GM23338 (cell line): ENCODE measurements around the gene CR2. TPM values are rescaled to one million over a fixed set of nuclear protein-coding genes. Genes with fewer than 3 reads are reported as not detected.
A peak's percentile ranks its signal among the peaks of the same experiment; 100 is the strongest.

Source experiments
- ATAC-seq: fragments of 200-7000 bp; cut with Tn5 transposase; 3 replicates; pipeline ENCODE4 v1.9.1; 2020
- DNase-seq: peaks from one replicate; pipeline ENCODE4 v3.0.0-alpha.2; 2015; ENCODE audit warnings: low spot score
- H2AFZ ChIP-seq: fragments of 200-600 bp; sonication (generic); 2 replicates; pipeline ENCODE4 v1.8.0; 2016; ENCODE audit warnings: antibody characterized with exemption, mild to moderate bottlenecking, moderate library complexity
- H3F3A ChIP-seq: fragments of 200-600 bp; sonication (generic); replicated peaks from 2 replicates; pipeline ENCODE4 v1.8.0; 2017; ENCODE audit warnings: antibody characterized with exemption, mixed run types, low read depth
- H3K27ac ChIP-seq: fragments of 200-600 bp; sonication (generic); 2 replicates; pipeline ENCODE4 v1.6.1; 2016; ENCODE audit warnings: low read depth
- H3K27me3 ChIP-seq: fragments of 200-600 bp; sonication (generic); 2 replicates; pipeline ENCODE4 v1.8.0; 2016; ENCODE audit warnings: mild to moderate bottlenecking, mixed run types, moderate library complexity; ENCODE audit not compliant: insufficient read depth
- H3K36me3 ChIP-seq: fragments of 200-600 bp; sonication (generic); 2 replicates; pipeline ENCODE4 v1.8.0; 2016; ENCODE audit warnings: mild to moderate bottlenecking; ENCODE audit not compliant: insufficient read depth
- H3K4me1 ChIP-seq: fragments of 200-600 bp; sonication (generic); 2 replicates; pipeline ENCODE4 v1.8.0; 2016; ENCODE audit warnings: mild to moderate bottlenecking, moderate library complexity; ENCODE audit not compliant: insufficient read depth
- H3K4me2 ChIP-seq: fragments of 200-600 bp; sonication (generic); 2 replicates; pipeline ENCODE4 v1.7.1; 2017; ENCODE audit warnings: mixed run types
- H3K4me3 ChIP-seq: fragments of 200-600 bp; sonication (generic); 2 replicates; pipeline ENCODE4 v1.6.1; 2016; ENCODE audit warnings: mixed run types
- H3K79me2 ChIP-seq: fragments of 200-600 bp; sonication (generic); replicated peaks from 2 replicates; pipeline ENCODE4 v1.8.0; 2017; ENCODE audit warnings: mild to moderate bottlenecking; ENCODE audit not compliant: insufficient read depth
- H3K9me2 ChIP-seq: fragments of 200-600 bp; sonication (generic); 2 replicates; pipeline ENCODE4 v1.8.0; 2017; ENCODE audit not compliant: insufficient read depth
- H4K20me1 ChIP-seq: fragments of 200-600 bp; sonication (generic); replicated peaks from 2 replicates; pipeline ENCODE4 v1.8.0; 2017; ENCODE audit warnings: mild to moderate bottlenecking; ENCODE audit not compliant: insufficient read depth
- H3K27ac Mint-ChIP-seq: 2 replicates; pipeline ENCODE4 v1.8.0; 2020; ENCODE audit warnings: inconsistent platforms, mild to moderate bottlenecking, moderate library complexity, mixed read lengths
- H3K27me3 Mint-ChIP-seq: 3 replicates; pipeline ENCODE4 v1.8.0; 2022; ENCODE audit warnings: low read depth, mild to moderate bottlenecking, moderate library complexity, mixed read lengths, inconsistent platforms; ENCODE audit not compliant: insufficient read depth, poor library complexity
- H3K36me3 Mint-ChIP-seq: 3 replicates; pipeline ENCODE4 v1.8.0; 2021; ENCODE audit warnings: low read depth, mild to moderate bottlenecking, inconsistent platforms, moderate library complexity, mixed read lengths
- H3K4me1 Mint-ChIP-seq: 3 replicates; pipeline ENCODE4 v1.8.0; 2020; ENCODE audit warnings: mild to moderate bottlenecking, inconsistent platforms, mixed read lengths
- H3K4me3 Mint-ChIP-seq: 3 replicates; pipeline ENCODE4 v1.8.0; 2021; ENCODE audit warnings: moderate library complexity, mild to moderate bottlenecking, inconsistent platforms, mixed read lengths
- H3K9me3 Mint-ChIP-seq: 3 replicates; pipeline ENCODE4 v1.8.0; 2020; ENCODE audit warnings: moderate library complexity, mild to moderate bottlenecking, inconsistent platforms, mixed read lengths
- CREB1 ChIP-seq: fragments of 250-450 bp; sonication (Bioruptor Pico); IDR thresholded peaks from 2 replicates; pipeline ENCODE4 v1.5.0; 2020; ENCODE audit warnings: low read depth, mild to moderate bottlenecking, moderate library complexity
- CTCF ChIP-seq, 2 experiments: fragments of 200-600 bp in 1 of 2; sonication (generic) in 1 of 2; conservative IDR thresholded peaks; 2 replicates each; pipeline versions ENCODE4 v1.5.1 to v1.6.1; 2016 to 2017; ENCODE audit warnings: antibody characterized with exemption in 2 of 2, low read depth in 2 of 2, mild to moderate bottlenecking in 2 of 2, moderate library complexity in 1 of 2
- ETS1 ChIP-seq: IDR thresholded peaks from 2 replicates; pipeline ENCODE4 v1.6.1; 2016; ENCODE audit warnings: antibody characterized with exemption
- EZH2 ChIP-seq: fragments of 200-600 bp; sonication (generic); IDR thresholded peaks from one replicate; pipeline ENCODE4 v1.8.0; 2017; ENCODE audit warnings: antibody characterized with exemption, mild to moderate bottlenecking, low read depth; ENCODE audit not compliant: unreplicated experiment
- EZH2phosphoT487 ChIP-seq: fragments of 200-600 bp; sonication (generic); IDR thresholded peaks from one replicate; pipeline ENCODE4 v1.8.1; 2018; ENCODE audit warnings: antibody characterized with exemption; ENCODE audit not compliant: unreplicated experiment
- JUNB ChIP-seq: IDR thresholded peaks from one replicate; pipeline ENCODE4 v1.6.1; 2016; ENCODE audit warnings: antibody characterized with exemption; ENCODE audit not compliant: unreplicated experiment
- NANOG ChIP-seq: IDR thresholded peaks from 2 replicates; pipeline ENCODE4 v1.6.1; 2016; ENCODE audit warnings: antibody characterized with exemption, borderline replicate concordance
- POLR2AphosphoS5 ChIP-seq: IDR thresholded peaks from 2 replicates; pipeline ENCODE4 v1.6.1; 2016; ENCODE audit warnings: antibody characterized with exemption, low read depth
- REST ChIP-seq: IDR thresholded peaks from one replicate; pipeline ENCODE4 v1.6.1; 2018; ENCODE audit warnings: antibody characterized with exemption; ENCODE audit not compliant: unreplicated experiment
- STAT1 ChIP-seq: IDR thresholded peaks from one replicate; pipeline ENCODE4 v1.6.1; 2016; ENCODE audit warnings: antibody characterized with exemption; ENCODE audit not compliant: unreplicated experiment
- ZNF114 ChIP-seq: fragments of 250-450 bp; sonication (Bioruptor Pico); IDR thresholded peaks from 2 replicates; pipeline ENCODE4 v1.5.0; 2020; ENCODE audit warnings: mild to moderate bottlenecking, moderate library complexity
- ZNF331 ChIP-seq: fragments of 250-450 bp; sonication (Bioruptor Pico); IDR thresholded peaks from 2 replicates; pipeline ENCODE4 v1.5.0; 2020; ENCODE audit warnings: low read depth, mild to moderate bottlenecking, moderate library complexity
- ZNF462 ChIP-seq: fragments of 250-450 bp; sonication (Bioruptor Pico); IDR thresholded peaks from 2 replicates; pipeline ENCODE4 v1.5.0; 2020; ENCODE audit warnings: mild to moderate bottlenecking, moderate library complexity
- polyA plus RNA-seq: library from polyadenylated mRNA; unstranded; fragments of >200 nt; fragmentation: Nextera tagmentation; extraction: Ambion mirVana; gene quantifications from 2 replicates; pipeline ENCODE4 v1.2.1, GENCODE V29; 2016
- total RNA-seq: library from RNA; depleted of rRNA; stranded (reverse); fragments of >200 nt; shearing (Covaris generic); gene quantifications from 2 replicates; pipeline ENCODE4 v1.2.3, GENCODE V29; 2014

The CR2 gene
- total and polyA plus RNA-seq, 2 experiments from 2014 or later = 2.7 to 5.4 TPM

GRCh38 chr1:207453710-207454045 is 450 bp upstream of the CR2 start (continued):
- TF ChIP-seq POLR2AphosphoS5 (no peak), REST (no peak), ETS1 (no peak), EZH2phosphoT487 (no peak), NANOG (no peak), EZH2 (no peak), ZNF331 (no peak), JUNB (no peak), CREB1 (CRISPR knock-in tag) (no peak), STAT1 (no peak), CTCF (conservative IDR thresholded peaks at IDR 0.05; ENCODE audit: low read depth in 2 of 2) (no peak)

- peak overlapping the region; percentile 70 for H3K4me3 Mint-ChIP-seq
- peaks cover 46% of the 10 kb centered on the region for H3K27me3 ChIP-seq
- peaks cover 10% of the 10 kb centered on the region for H3K27me3 Mint-ChIP-seq
- TF ChIP-seq ZNF114 (CRISPR knock-in tag) (no peak), CREB1 (CRISPR knock-in tag) (no peak), ZNF462 (CRISPR knock-in tag) (no peak)
Observed at GRCh38 chr1:207455183-207455754, 1.1 kb downstream of the CR2 start.

More at GRCh38 chr1:207455183-207455754, 1.1 kb downstream of the CR2 start:
- Histone ChIP-seq H3K4me3 (peak overlapping the region; percentile 75), H3K4me2 (peak overlapping the region; percentile 96), H3K9me2 (no peaks in the 10 kb centered on the region), H4K20me1 (no peaks in the 10 kb centered on the region), H3K79me2 (no peaks in the 10 kb centered on the region), H3K4me1 (no peaks in the 10 kb centered on the region; the same call in 1 of the 2 replicates), H3K27ac (no peak overlapping the region), H3K36me3 (no peaks in the 10 kb centered on the region), H2AFZ (peak overlapping the region; percentile 88), H3F3A (no peaks in the 10 kb centered on the region)
- no peaks in the 10 kb centered on the region for H3K36me3 Mint-ChIP-seq
- no peak overlapping the region for H3K27ac Mint-ChIP-seq
- ATAC-seq = no peak
- H3K4me1 Mint-ChIP-seq = peaks cover 3% of the 10 kb centered on the region; the same call in 2 of the 3 replicates
- DNase-seq = no peak
- no peaks in the 10 kb centered on the region for H3K9me3 Mint-ChIP-seq
